ENCODE results near the gene FCMR.
A peak's percentile ranks its signal among the peaks of the same experiment; 100 is the strongest.

Gene FCMR

DNA sequence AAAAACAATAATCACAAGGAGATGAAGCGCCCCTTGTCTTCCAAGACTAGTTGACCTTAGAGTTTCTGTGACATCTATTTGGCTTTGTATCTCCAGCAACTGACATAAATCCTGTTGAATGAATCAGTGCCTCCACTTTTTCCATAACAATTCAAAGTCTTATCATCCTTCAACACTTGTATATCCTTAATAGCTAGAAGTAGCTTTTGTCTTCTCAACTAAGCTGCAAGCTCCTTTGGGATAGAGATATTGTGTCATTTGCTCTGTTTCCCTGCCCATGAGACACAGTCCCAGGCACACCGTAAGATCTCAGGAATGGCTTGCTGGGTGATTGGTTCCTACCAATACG, 18.8 kb upstream of the FCMR start:
- TF ChIP-seq, protein P1, sequence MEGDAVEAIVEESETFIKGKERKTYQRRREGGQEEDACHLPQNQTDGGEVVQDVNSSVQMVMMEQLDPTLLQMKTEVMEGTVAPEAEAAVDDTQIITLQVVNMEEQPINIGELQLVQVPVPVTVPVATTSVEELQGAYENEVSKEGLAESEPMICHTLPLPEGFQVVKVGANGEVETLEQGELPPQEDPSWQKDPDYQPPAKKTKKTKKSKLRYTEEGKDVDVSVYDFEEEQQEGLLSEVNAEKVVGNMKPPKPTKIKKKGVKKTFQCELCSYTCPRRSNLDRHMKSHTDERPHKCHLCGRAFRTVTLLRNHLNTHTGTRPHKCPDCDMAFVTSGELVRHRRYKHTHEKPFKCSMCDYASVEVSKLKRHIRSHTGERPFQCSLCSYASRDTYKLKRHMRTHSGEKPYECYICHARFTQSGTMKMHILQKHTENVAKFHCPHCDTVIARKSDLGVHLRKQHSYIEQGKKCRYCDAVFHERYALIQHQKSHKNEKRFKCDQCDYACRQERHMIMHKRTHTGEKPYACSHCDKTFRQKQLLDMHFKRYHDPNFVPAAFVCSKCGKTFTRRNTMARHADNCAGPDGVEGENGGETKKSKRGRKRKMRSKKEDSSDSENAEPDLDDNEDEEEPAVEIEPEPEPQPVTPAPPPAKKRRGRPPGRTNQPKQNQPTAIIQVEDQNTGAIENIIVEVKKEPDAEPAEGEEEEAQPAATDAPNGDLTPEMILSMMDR (IDR thresholded peaks at IDR 0.05; ENCODE audit: insufficient read depth, missing control alignments): no peak
- DNase-seq (ENCODE audit: insufficient read length, low spot score) (no peak), FAIRE-seq (no peak)

DNA sequence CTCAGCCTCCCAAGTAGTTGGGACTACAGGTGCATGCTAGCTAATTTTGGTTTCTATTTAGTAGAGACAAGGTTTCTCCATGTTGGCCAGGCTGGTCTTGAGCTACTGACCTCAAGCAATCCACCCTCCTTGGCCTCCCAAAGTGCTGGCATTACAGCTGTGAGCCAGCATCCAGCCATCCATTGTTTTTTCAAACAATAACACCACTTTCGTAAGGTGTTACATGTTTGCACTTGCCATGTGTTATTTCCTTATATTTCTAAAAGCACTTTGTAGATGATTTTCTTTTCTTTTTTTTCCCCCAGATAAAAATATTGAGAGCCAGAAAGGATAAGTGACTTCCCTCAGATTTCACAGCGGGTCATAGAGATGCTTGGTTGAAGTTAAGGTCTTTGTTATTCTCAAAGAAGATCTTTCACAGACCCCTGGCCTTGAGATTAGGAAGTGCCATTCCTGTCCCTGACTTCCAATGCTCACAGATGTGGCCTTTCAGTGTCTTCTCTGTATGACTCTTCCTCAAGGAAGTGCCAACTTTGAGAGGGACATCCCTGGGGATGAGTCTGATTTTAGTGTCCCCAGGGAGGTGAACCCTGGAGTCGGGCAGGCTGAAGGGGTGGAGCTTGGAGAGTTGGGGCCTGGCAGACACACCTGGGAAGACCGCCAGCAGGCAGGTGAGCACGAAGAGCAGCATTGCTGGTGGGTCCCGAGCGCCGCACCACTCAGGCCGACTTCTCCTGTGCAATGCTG, 18.3 kb upstream of the FCMR start:
- TF ChIP-seq, protein P1 (IDR thresholded peaks at IDR 0.05; ENCODE audit: insufficient read depth, missing control alignments): no peak
- DNase-seq (ENCODE audit: insufficient read length, low spot score): no peak

DNA sequence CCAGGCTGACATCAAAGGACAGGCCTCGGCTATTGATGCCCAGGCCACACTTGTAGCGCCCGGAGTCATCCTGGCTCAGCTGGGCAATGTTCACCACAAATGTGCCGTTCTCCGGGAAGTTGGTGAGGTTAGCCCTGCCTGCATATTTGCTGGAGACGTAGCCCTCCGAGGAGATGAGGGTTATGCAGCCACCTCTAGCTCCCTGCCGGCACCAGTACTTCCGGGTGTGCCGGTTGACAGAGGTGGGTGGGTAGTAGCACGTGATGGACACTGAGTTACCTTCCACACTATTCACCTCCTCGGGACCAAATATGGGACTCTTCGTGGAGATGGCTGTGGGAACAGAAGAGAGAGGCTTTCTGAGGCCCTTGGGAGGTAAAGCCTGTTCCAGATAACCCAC, 17.4 kb upstream of the FCMR start:
- no peak for FAIRE-seq
- TF ChIP-seq, protein P1 (IDR thresholded peaks at IDR 0.05; ENCODE audit: insufficient read depth, missing control alignments): no peak
- no peak for DNase-seq (ENCODE audit: insufficient read length, low spot score)

More for the DNA sequence above, 18.3 kb upstream of the FCMR start:
- no peak for FAIRE-seq

DNA sequence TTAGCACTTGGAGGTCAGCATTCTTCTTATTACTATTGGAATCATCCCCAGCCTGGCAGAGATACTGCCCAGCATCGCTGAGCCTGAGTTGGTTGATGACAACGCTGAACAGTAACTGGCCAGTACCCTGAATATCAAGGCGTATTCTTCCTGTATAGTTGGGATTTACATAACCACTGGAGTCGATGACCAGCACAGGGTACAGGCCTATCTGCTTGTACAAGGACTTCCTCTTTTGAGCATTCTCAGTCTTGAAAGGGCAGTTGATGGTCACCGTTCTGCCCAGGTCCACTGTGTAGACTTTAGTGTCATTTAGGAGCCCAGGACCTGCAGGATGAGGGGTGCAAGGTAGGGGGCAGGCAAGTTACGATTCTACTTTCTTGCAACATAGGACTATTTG, 15.7 kb upstream of the FCMR start:
- DNase-seq (ENCODE audit: insufficient read length, low spot score) (no peak), FAIRE-seq (no peak)
- TF ChIP-seq, protein P1 (IDR thresholded peaks at IDR 0.05; ENCODE audit: insufficient read depth, missing control alignments): no peak

DNA sequence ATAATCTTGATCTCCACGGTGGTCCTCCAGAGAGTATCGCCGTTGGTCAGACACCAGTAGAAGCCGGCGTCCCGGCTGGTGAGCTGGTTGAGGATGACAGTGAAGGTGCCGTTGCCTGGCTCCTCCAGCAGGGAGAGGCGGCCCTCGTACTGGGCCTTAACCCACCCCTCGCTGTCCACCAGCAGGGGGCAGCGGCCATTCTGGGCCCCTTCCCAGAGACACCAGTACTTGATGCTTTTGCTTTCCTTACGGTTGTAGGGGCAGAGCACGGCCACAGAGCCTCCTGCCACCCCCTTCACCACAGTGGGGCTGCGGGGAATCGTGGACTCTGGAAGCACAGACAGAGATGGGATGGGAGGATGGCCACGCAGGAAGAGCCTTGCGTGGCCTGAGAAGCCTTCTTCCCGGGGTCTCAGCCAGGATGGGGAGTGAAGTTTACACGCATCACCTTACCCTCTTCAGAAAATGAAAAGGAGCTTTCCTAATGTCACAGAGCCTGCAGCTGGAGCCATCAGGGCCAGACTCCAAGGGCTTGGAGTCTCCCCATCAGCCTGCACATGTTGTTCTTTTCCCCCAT, 13.8 kb upstream of the FCMR start:
- TF ChIP-seq, protein P1 (IDR thresholded peaks at IDR 0.05; ENCODE audit: insufficient read depth, missing control alignments): peak; percentile 33
- DNase-seq (ENCODE audit: insufficient read length, low spot score): no peak
- no peak for FAIRE-seq

DNA sequence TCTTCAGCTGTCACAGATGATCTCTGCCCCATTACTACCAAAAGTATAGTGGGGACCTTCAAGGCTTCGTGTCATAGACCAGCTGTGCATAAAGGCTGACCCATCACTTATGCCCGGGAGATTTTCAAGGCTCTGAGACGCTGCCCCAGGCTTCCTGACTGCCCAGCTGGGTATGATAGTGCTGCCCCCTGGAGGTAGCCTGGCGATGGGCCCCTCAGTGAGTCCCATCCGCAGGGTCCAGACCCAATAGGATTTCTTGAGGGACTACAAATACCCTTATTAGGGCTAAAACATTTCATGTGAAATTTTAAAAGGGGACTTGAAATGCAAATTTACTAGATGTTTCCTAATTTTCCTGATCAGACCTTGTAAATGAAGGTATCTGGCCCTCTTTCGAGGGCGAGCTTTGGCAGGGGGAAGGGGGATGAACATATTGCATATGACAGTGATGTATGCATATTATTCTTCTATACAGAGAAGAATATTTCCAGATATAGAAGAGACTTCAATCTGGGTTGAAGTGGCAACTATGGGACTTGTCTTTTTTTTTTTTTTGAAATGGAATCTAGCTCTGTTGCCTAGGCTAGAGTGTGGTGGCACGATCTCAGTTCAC, 11.7 kb upstream of the FCMR start:
- no peak for FAIRE-seq

More for the DNA sequence above, 11.7 kb upstream of the FCMR start:
- TF ChIP-seq, protein P1 (IDR thresholded peaks at IDR 0.05; ENCODE audit: insufficient read depth, missing control alignments): peak; percentile 42
- no peak for DNase-seq (ENCODE audit: insufficient read length, low spot score)
